Measurements from ENCODE around the gene IQUB.

The IQUB gene

GRCh38 chr7:123548406-123548805 is 14.0 kb upstream of the IQUB start:
- in situ Hi-C loops (cut with HindIII; ENCODE audit: low sequenced_read_pairs) = no loop called here
- no peak overlapping the region for H3K4me3 ChIP-seq (ENCODE audit: low read depth, low read length)
- TF ChIP-seq CTCF (IDR thresholded peaks at IDR 0.05; ENCODE audit: low read depth, low read length, missing control alignments) = no peak
- DNase-seq (ENCODE audit: low read depth) = no peak

- in situ Hi-C loops (cut with HindIII; ENCODE audit: low sequenced_read_pairs) = no loop called here
- no peak for TF ChIP-seq CTCF (IDR thresholded peaks at IDR 0.05; ENCODE audit: low read depth, low read length, missing control alignments)
- H3K4me3 ChIP-seq (ENCODE audit: low read depth, low read length) = no peak overlapping the region
- no peak for DNase-seq (ENCODE audit: low read depth)
Observed at GRCh38 chr7:123539871-123540270, 5.5 kb upstream of the IQUB start.

GRCh38 chr7:123538897-123539296 is 4.5 kb upstream of the IQUB start:
- H3K4me3 ChIP-seq (ENCODE audit: low read depth, low read length) = no peak overlapping the region
- TF ChIP-seq CTCF (IDR thresholded peaks at IDR 0.05; ENCODE audit: low read depth, low read length, missing control alignments) = no peak
- in situ Hi-C loops (cut with HindIII; ENCODE audit: low sequenced_read_pairs) = no loop called here
- no peak for DNase-seq (ENCODE audit: low read depth)

GRCh38 chr7:123538189-123538714 is 3.9 kb upstream of the IQUB start:
- in situ Hi-C loops (cut with HindIII; ENCODE audit: low sequenced_read_pairs) = no loop called here
- TF ChIP-seq CTCF (IDR thresholded peaks at IDR 0.05; ENCODE audit: low read depth, low read length, missing control alignments) = no peak
- peak; percentile 15 for DNase-seq (ENCODE audit: low read depth)
- no peak overlapping the region for H3K4me3 ChIP-seq (ENCODE audit: low read depth, low read length)

GRCh38 chr7:123537026-123537642 is 2.7 kb upstream of the IQUB start:
- no peak overlapping the region for H3K4me3 ChIP-seq (ENCODE audit: low read depth, low read length)
- in situ Hi-C loops (cut with HindIII; ENCODE audit: low sequenced_read_pairs) = no loop called here
- DNase-seq (ENCODE audit: low read depth) = no peak
- no peak for TF ChIP-seq CTCF (IDR thresholded peaks at IDR 0.05; ENCODE audit: low read depth, low read length, missing control alignments)

- in situ Hi-C loops (cut with HindIII; ENCODE audit: low sequenced_read_pairs) = no loop called here
- DNase-seq (ENCODE audit: low read depth) = no peak
- H3K4me3 ChIP-seq (ENCODE audit: low read depth, low read length) = peak overlapping the region; percentile 70
- no peak for TF ChIP-seq CTCF (IDR thresholded peaks at IDR 0.05; ENCODE audit: low read depth, low read length, missing control alignments)
Observed at GRCh38 chr7:123535517-123535916, 1.1 kb upstream of the IQUB start.

All from astrocyte of the cerebellum (primary cell).